Measurements from ENCODE around the gene CTH. TPM values are rescaled to one million over a fixed set of nuclear protein-coding genes. Genes with fewer than 3 reads are reported as not detected.
"Not testable (repeated sequence)": the region's sequence is repeated elsewhere in the genome, so short reads cannot be mapped to it uniquely, and the experiment has no call there.

Gene CTH
- total and polyA plus RNA-seq, 2 donors (not counting 1 experiment from before 2014, with no cell fraction given), result 2.6 to 9.7 TPM

DNA sequence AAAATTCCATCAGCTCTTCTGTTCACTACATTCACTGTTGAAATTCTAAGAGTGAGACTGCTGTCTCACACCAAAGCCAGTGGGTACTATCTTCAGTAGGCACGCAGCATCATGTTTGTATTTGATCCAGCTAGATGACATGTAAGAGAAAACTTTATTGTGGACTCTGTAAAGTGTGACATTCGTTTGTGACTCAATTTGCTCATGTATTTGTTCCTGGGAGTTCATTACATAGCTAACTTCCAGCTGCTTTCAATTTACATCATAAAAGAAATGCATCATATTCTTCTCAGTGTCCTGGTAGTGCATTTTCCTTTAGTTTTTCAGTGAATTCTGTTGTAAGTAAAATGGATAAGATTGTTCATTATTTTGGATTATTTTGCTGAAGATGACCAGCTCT, 31.4 kb downstream of the CTH start:
- DNase-seq (ENCODE audit: low read depth in 2 of 2), result no peak
- Histone ChIP-seq H3K9me3 (ENCODE audit: control insufficient read depth, insufficient read depth, low read depth, low read length) (no peaks in the 10 kb centered on the region), H3K27me3 (ENCODE audit: control insufficient read depth, insufficient read depth, low read length) (no peaks in the 10 kb centered on the region), H3K9ac (ENCODE audit: insufficient read depth, low read length) (no peak overlapping the region), H3K4me3 (replicated peaks in 1 of 4; ENCODE audit: control extremely low read depth in 1 of 4, insufficient read depth in 1 of 4, low read depth in 3 of 4, low read length in 4 of 4) (no peak overlapping the region), H2AFZ (ENCODE audit: low read length) (no peak overlapping the region), H3K4me2 (ENCODE audit: extremely low read depth, insufficient read depth, low read length) (no peak overlapping the region), H3K36me3 (ENCODE audit: control insufficient read depth, insufficient read depth, low read length) (no peaks in the 10 kb centered on the region), H3K27ac (ENCODE audit: insufficient read depth, low read length) (no peak overlapping the region), H4K20me1 (ENCODE audit: control insufficient read depth, extremely low read depth, insufficient read depth, low read length) (no peaks in the 10 kb centered on the region), H3K4me1 (ENCODE audit: control insufficient read depth, extremely low read depth, insufficient read depth, low read length) (no peaks in the 10 kb centered on the region), H3K79me2 (ENCODE audit: control insufficient read depth, insufficient read depth, low read length) (no peaks in the 10 kb centered on the region)
- TF ChIP-seq EZH2 (IDR thresholded peaks at IDR 0.05; ENCODE audit: low read length, missing control alignments), result no peak
- TF ChIP-seq, protein P1, sequence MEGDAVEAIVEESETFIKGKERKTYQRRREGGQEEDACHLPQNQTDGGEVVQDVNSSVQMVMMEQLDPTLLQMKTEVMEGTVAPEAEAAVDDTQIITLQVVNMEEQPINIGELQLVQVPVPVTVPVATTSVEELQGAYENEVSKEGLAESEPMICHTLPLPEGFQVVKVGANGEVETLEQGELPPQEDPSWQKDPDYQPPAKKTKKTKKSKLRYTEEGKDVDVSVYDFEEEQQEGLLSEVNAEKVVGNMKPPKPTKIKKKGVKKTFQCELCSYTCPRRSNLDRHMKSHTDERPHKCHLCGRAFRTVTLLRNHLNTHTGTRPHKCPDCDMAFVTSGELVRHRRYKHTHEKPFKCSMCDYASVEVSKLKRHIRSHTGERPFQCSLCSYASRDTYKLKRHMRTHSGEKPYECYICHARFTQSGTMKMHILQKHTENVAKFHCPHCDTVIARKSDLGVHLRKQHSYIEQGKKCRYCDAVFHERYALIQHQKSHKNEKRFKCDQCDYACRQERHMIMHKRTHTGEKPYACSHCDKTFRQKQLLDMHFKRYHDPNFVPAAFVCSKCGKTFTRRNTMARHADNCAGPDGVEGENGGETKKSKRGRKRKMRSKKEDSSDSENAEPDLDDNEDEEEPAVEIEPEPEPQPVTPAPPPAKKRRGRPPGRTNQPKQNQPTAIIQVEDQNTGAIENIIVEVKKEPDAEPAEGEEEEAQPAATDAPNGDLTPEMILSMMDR (conservative IDR thresholded peaks at IDR 0.05 in 1 of 2, IDR thresholded peaks at IDR 0.05 in 1 of 2; ENCODE audit: low read depth in 1 of 2, low read length in 2 of 2), result no peak

DNA sequence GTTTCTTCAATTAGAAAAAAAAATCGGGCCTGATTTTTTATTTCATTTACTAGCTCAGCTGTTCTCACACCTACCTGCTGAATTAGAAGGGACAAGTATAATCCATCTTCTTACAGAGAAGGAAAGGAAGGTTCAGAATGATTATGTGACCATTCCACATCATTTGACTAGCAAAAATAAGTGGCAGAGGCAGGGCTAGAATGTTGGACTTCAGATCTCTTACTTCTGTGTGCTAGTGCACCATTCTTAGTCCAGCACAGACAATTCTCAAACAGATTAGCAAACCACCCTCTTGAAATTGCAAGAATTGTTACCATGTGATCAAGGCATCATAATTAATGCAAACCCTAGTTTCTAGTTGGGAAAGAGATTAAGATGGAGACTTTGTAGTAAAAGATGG, 32.7 kb downstream of the CTH start:
- no peak for DNase-seq (ENCODE audit: low read depth in 2 of 2)
- Histone ChIP-seq H3K36me3 (ENCODE audit: control insufficient read depth, insufficient read depth, low read length) (no peaks in the 10 kb centered on the region), H2AFZ (ENCODE audit: low read length) (no peak overlapping the region)

DNA sequence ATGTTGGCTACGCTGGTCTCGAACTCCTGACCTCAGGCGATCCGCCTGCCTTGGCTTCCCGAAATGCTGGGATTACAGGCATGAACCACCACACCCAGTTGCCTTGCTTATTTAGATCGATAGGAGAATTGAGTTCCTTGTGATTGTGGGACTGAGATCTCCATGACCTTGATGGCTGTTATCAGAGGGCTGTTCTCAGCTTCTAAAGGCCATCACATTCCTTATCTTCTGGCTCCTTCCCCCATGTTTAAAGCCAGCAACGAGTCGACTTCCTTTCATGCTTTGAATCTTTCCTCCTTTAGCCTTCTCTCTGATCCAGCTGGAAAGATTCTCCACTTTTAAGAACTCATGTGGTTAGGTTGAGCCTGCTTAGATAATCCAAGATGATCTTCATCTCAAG, 38.0 kb downstream of the CTH start:
- no peak for DNase-seq (ENCODE audit: low read depth in 2 of 2)
- Histone ChIP-seq H3K27me3 (ENCODE audit: control insufficient read depth, insufficient read depth, low read length) (no peaks in the 10 kb centered on the region), H3K9me3 (ENCODE audit: control insufficient read depth, insufficient read depth, low read depth, low read length) (no peaks in the 10 kb centered on the region), H3K79me2 (ENCODE audit: control insufficient read depth, insufficient read depth, low read length) (no peaks in the 10 kb centered on the region), H2AFZ (ENCODE audit: low read length) (no peak overlapping the region), H3K36me3 (ENCODE audit: control insufficient read depth, insufficient read depth, low read length) (no peaks in the 10 kb centered on the region), H3K27ac (ENCODE audit: insufficient read depth, low read length) (no peak overlapping the region), H4K20me1 (ENCODE audit: control insufficient read depth, extremely low read depth, insufficient read depth, low read length) (no peaks in the 10 kb centered on the region), H3K9ac (ENCODE audit: insufficient read depth, low read length) (no peak overlapping the region), H3K4me1 (ENCODE audit: control insufficient read depth, extremely low read depth, insufficient read depth, low read length) (no peaks in the 10 kb centered on the region), H3K4me2 (ENCODE audit: extremely low read depth, insufficient read depth, low read length) (no peak overlapping the region), H3K4me3 (replicated peaks in 1 of 4; ENCODE audit: control extremely low read depth in 1 of 4, insufficient read depth in 1 of 4, low read depth in 3 of 4, low read length in 4 of 4) (no peak overlapping the region)
- no peak for TF ChIP-seq EZH2 (IDR thresholded peaks at IDR 0.05; ENCODE audit: low read length, missing control alignments)
- TF ChIP-seq, protein P1 (conservative IDR thresholded peaks at IDR 0.05 in 1 of 2, IDR thresholded peaks at IDR 0.05 in 1 of 2; ENCODE audit: low read depth in 1 of 2, low read length in 2 of 2), result no peak

More for the DNA sequence above, 32.7 kb downstream of the CTH start:
- Histone ChIP-seq H3K9ac (ENCODE audit: insufficient read depth, low read length) (no peak overlapping the region), H3K27ac (ENCODE audit: insufficient read depth, low read length) (no peak overlapping the region), H3K27me3 (ENCODE audit: control insufficient read depth, insufficient read depth, low read length) (no peaks in the 10 kb centered on the region), H3K4me1 (ENCODE audit: control insufficient read depth, extremely low read depth, insufficient read depth, low read length) (no peaks in the 10 kb centered on the region), H3K9me3 (ENCODE audit: control insufficient read depth, insufficient read depth, low read depth, low read length) (no peaks in the 10 kb centered on the region), H4K20me1 (ENCODE audit: control insufficient read depth, extremely low read depth, insufficient read depth, low read length) (no peaks in the 10 kb centered on the region), H3K4me3 (replicated peaks in 1 of 4; ENCODE audit: control extremely low read depth in 1 of 4, insufficient read depth in 1 of 4, low read depth in 3 of 4, low read length in 4 of 4) (no peak overlapping the region), H3K4me2 (ENCODE audit: extremely low read depth, insufficient read depth, low read length) (no peak overlapping the region), H3K79me2 (ENCODE audit: control insufficient read depth, insufficient read depth, low read length) (no peaks in the 10 kb centered on the region)
- TF ChIP-seq, protein P1 (conservative IDR thresholded peaks at IDR 0.05 in 1 of 2, IDR thresholded peaks at IDR 0.05 in 1 of 2; ENCODE audit: low read depth in 1 of 2, low read length in 2 of 2), result no peak
- TF ChIP-seq EZH2 (IDR thresholded peaks at IDR 0.05; ENCODE audit: low read length, missing control alignments), result no peak

DNA sequence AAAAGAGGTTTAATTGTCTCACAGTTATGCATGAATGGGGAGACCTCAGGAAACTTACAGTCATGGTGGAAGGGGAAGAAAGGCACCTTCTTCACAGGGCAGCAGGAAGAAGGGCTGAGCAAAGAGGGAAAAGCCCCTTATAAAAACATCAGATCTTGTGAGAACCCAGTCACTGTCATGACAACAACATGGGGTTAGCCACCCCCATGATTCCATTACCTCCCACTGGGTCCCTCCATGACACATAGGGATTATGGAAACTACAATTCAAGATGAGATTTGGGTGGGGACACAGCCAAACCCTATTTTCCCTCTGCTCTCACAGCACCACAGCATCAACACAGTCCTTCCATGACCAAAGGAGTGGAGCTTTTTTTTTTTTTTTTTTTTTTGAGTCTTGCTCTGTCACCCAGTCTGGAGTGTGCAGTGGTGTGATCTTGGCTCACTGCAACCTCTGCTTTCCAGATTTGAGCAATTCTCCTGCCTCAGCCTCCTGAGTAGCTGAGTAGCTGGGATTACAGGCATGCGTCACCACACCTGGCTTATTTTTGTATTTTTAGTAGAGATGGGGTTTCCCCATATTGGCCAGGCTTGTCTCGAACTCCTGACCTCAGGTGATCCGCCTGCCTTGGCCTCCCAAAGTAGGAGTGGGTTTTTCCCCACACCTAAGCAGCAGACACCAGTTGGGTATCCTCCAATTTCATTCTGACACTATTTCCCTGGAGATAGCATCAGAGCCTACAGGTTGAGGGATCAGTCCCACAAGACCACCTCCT, 41.3 kb downstream of the CTH start:
- not testable (repeated sequence) for H3K27ac ChIP-seq (ENCODE audit: insufficient read depth, low read length); H3K79me2 ChIP-seq (ENCODE audit: control insufficient read depth, insufficient read depth, low read length); H4K20me1 ChIP-seq (ENCODE audit: control insufficient read depth, extremely low read depth, insufficient read depth, low read length); DNase-seq (ENCODE audit: low read depth in 2 of 2); H3K4me2 ChIP-seq (ENCODE audit: extremely low read depth, insufficient read depth, low read length); H3K9ac ChIP-seq (ENCODE audit: insufficient read depth, low read length); H3K9me3 ChIP-seq (ENCODE audit: control insufficient read depth, insufficient read depth, low read depth, low read length); H3K4me1 ChIP-seq (ENCODE audit: control insufficient read depth, extremely low read depth, insufficient read depth, low read length); H2AFZ ChIP-seq (ENCODE audit: low read length); H3K36me3 ChIP-seq (ENCODE audit: control insufficient read depth, insufficient read depth, low read length); H3K4me3 ChIP-seq (replicated peaks in 1 of 4; ENCODE audit: control extremely low read depth in 1 of 4, insufficient read depth in 1 of 4, low read depth in 3 of 4, low read length in 4 of 4); H3K27me3 ChIP-seq (ENCODE audit: control insufficient read depth, insufficient read depth, low read length)

All from fibroblast of lung (primary cell).